Left ventricle myocardium inferior (tissue), 1 donor: Measurements from ENCODE around the gene RBPJL. TPM values are rescaled to one million over a fixed set of nuclear protein-coding genes. Genes with fewer than 3 reads are reported as not detected.

Experiments
- DNase-seq: peaks from one replicate; pipeline ENCODE4 v3.0.0-alpha.2; 2020
- H3K27ac ChIP-seq: fragments of 200-600 bp; replicated peaks from 2 replicates; pipeline ENCODE4 v1.8.0; 2021
- H3K27me3 ChIP-seq: fragments of 200-600 bp; 2 replicates; pipeline ENCODE4 v1.8.0; 2021; ENCODE audit warnings: low read depth
- H3K36me3 ChIP-seq: fragments of 200-600 bp; 2 replicates; pipeline ENCODE4 v1.8.0; 2021
- H3K4me1 ChIP-seq: fragments of 200-600 bp; 2 replicates; pipeline ENCODE4 v1.8.0; 2021
- H3K4me3 ChIP-seq: fragments of 200-600 bp; 2 replicates; pipeline ENCODE4 v1.8.0; 2021; ENCODE audit warnings: mild to moderate bottlenecking, moderate library complexity
- H3K9me3 ChIP-seq: fragments of 200-600 bp; replicated peaks from 2 replicates; pipeline ENCODE4 v1.8.0; 2021
- CTCF ChIP-seq: fragments of 200-600 bp; IDR thresholded peaks from 2 replicates; pipeline ENCODE4 v1.8.0; 2021; ENCODE audit warnings: antibody characterized with exemption, mild to moderate bottlenecking, borderline replicate concordance
- intact Hi-C: fragments of 100-400 bp; cut with micrococcal nuclease; formaldehyde crosslinking; loops from one replicate; pipeline ENCODE4 v1.11.0; 2022
- total RNA-seq: library from RNA; stranded (reverse); fragmentation: NEBNext Ultra II Directional; extraction: Animal tissue kit (Norgen Biotek cat#: 25700); gene quantifications from one replicate; pipeline ENCODE4 v1.2.1, GENCODE V29; 2021
- donor health status: DM: no; HTN: yes; CAD: no; lungs with severe emphysema.

Gene RBPJL
- total RNA-seq, 1 donor from 2014 or later, result not detected

GRCh38 chr20:45300961-45301360, 5.7 kb upstream of the RBPJL start:
- intact Hi-C loops, result no loop called here

GRCh38 chr20:45301824-45302271, 4.8 kb upstream of the RBPJL start:
- TF ChIP-seq CTCF, result no peak
- Histone ChIP-seq H3K4me1 (peaks cover 4% of the 10 kb centered on the region), H3K27me3 (peaks cover 83% of the 10 kb centered on the region), H3K27ac (no peak overlapping the region), H3K9me3 (no peaks in the 10 kb centered on the region), H3K36me3 (no peaks in the 10 kb centered on the region), H3K4me3 (no peak overlapping the region)
- no peak for DNase-seq
- intact Hi-C loops, result no loop called here

More at GRCh38 chr20:45300961-45301360, 5.7 kb upstream of the RBPJL start:
- no peak overlapping the region for H3K27ac ChIP-seq
- DNase-seq, result no peak
- H3K36me3 ChIP-seq, result no peaks in the 10 kb centered on the region
- peaks cover 81% of the 10 kb centered on the region for H3K27me3 ChIP-seq
- no peak overlapping the region for H3K4me3 ChIP-seq
- H3K4me1 ChIP-seq, result no peaks in the 10 kb centered on the region
- no peaks in the 10 kb centered on the region for H3K9me3 ChIP-seq
- TF ChIP-seq CTCF, result peak; percentile 22

GRCh38 chr20:45303586-45304463, 2.8 kb upstream of the RBPJL start:
- H3K4me3 ChIP-seq, result no peak overlapping the region
- H3K4me1 ChIP-seq, result peaks cover 4% of the 10 kb centered on the region
- H3K36me3 ChIP-seq, result no peaks in the 10 kb centered on the region
- no peak for TF ChIP-seq CTCF
- intact Hi-C loops, result no loop called here
- peaks cover 84% of the 10 kb centered on the region for H3K27me3 ChIP-seq
- H3K27ac ChIP-seq, result no peak overlapping the region
- DNase-seq, result no peak
- H3K9me3 ChIP-seq, result no peaks in the 10 kb centered on the region

GRCh38 chr20:45304464-45304999, 2.1 kb upstream of the RBPJL start:
- no peak overlapping the region for H3K4me3 ChIP-seq
- TF ChIP-seq CTCF, result no peak
- H3K27me3 ChIP-seq, result peaks cover 88% of the 10 kb centered on the region
- H3K4me1 ChIP-seq, result peaks cover 4% of the 10 kb centered on the region
- H3K27ac ChIP-seq, result no peak overlapping the region
- no peak for DNase-seq
- intact Hi-C loops, result no loop called here
- no peaks in the 10 kb centered on the region for H3K9me3 ChIP-seq
- H3K36me3 ChIP-seq, result no peaks in the 10 kb centered on the region

- no peak overlapping the region for H3K27ac ChIP-seq
- H3K27me3 ChIP-seq, result peaks cover 95% of the 10 kb centered on the region
- no peaks in the 10 kb centered on the region for H3K36me3 ChIP-seq
- no peak for TF ChIP-seq CTCF
- H3K4me3 ChIP-seq, result no peak overlapping the region
- no peak for DNase-seq
- no peaks in the 10 kb centered on the region for H3K9me3 ChIP-seq
- intact Hi-C loops, result no loop called here
- H3K4me1 ChIP-seq, result peaks cover 4% of the 10 kb centered on the region
Measured at GRCh38 chr20:45305262-45305661, 1.4 kb upstream of the RBPJL start.
